Stimulated activated CD8-positive, alpha-beta memory T cell treated with anti-CD3 and anti-CD28 coated beads, Interleukin-7, amount 100 ng/mL, for 48 hours (primary cell): Measurements from ENCODE around the gene ROR2.

ENCODE experiments used
- DNase-seq, 2 donors: peaks; one replicate each; pipeline ENCODE4 v3.0.0-alpha.2; 2020; ENCODE audit warnings: low read depth in 1 of 2; ENCODE audit errors: extremely low read depth in 1 of 2

The ROR2 gene

GRCh38 chr9:91903126-91903911, 46.7 kb downstream of the ROR2 start:
- DNase-seq = no peak

GRCh38 chr9:91902475-91903125, 47.4 kb downstream of the ROR2 start:
- DNase-seq = no peak

- DNase-seq = no peak
Observed at GRCh38 chr9:91900797-91901177, 49.2 kb downstream of the ROR2 start.

GRCh38 chr9:91900055-91900796, 49.8 kb downstream of the ROR2 start:
- DNase-seq = no peak

GRCh38 chr9:91899594-91899993, 50.4 kb downstream of the ROR2 start:
- no peak for DNase-seq

GRCh38 chr9:91899219-91899563, 50.8 kb downstream of the ROR2 start:
- DNase-seq = no peak

- DNase-seq = no peak
Observed at GRCh38 chr9:91898451-91899218, 51.4 kb downstream of the ROR2 start.

- DNase-seq = no peak
Observed at GRCh38 chr9:91897201-91897600, 52.8 kb downstream of the ROR2 start.

GRCh38 chr9:91896513-91897121, 53.4 kb downstream of the ROR2 start:
- DNase-seq = no peak

GRCh38 chr9:91896097-91896496, 53.9 kb downstream of the ROR2 start:
- DNase-seq = no peak

GRCh38 chr9:91894536-91894935, 55.5 kb downstream of the ROR2 start:
- no peak for DNase-seq

- no peak for DNase-seq
Observed at GRCh38 chr9:91894023-91894422, 56.0 kb downstream of the ROR2 start.

GRCh38 chr9:91891915-91892314, 58.1 kb downstream of the ROR2 start:
- no peak for DNase-seq

GRCh38 chr9:91890662-91891061, 59.4 kb downstream of the ROR2 start:
- no peak for DNase-seq

- no peak for DNase-seq
Observed at GRCh38 chr9:91889161-91889911, 60.7 kb downstream of the ROR2 start.

GRCh38 chr9:91886414-91887076, 63.5 kb downstream of the ROR2 start:
- no peak for DNase-seq

GRCh38 chr9:91885746-91886413, 64.1 kb downstream of the ROR2 start:
- DNase-seq = no peak

GRCh38 chr9:91884696-91885687, 65.0 kb downstream of the ROR2 start:
- DNase-seq = no peak
